GM19438 (cell line): Measurements from ENCODE around the gene ZNF630.
"Not testable (repeated sequence)": the region's sequence is repeated elsewhere in the genome, so short reads cannot be mapped to it uniquely, and the experiment has no call there.

ENCODE experiments used
- ATAC-seq: cut with Tn5 transposase; IDR thresholded peaks from one replicate; pipeline ENCODE4 v1.9.1; 2021; ENCODE audit warnings: low read depth; ENCODE audit not compliant: unreplicated experiment

ZNF630 gene

DNA sequence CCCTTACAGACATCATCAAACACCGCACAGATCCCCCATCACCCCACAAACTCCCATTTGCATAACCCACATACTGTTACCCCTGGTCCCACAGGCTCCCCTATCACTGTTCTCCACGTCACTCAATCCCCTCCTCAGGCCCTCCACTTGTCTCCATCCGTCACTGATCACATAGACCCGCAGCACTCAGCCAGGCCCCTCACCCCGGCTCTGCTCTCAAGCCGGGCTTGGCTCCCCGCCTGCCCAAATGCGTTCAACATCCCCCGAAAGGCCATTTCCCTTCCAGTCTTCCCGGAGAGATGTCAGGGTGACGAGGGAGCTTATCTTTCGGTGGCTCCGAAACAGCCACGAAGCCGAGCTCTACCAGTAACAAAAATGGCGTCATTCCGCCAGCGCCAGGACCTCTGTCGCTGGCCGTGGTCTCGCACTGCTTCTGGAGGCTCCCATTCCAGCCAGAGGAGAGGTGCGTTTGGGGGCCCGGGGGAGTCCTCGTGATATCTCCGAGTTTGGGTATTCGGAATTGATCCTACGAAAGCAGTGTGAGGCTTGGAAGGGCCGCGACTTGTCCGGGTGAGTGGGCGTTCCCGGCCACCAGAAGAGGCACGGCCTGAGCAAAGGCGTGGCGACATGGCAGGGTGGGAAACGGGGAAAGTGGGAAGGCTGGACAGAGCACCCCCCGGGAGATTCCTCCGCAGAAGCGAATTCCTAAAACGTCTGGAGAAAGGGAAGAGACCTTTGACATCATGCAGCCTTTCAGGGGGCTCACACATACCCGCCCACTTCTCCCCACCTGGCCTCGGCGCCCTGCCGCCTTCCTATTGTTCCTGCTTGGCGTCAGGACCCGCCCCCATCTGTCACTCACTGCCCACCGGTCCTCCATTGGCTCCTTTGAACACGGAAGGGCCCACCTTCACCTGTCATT is at the start of gene ZNF630:
ZNF630 (minus strand) TSS at position 577 of the 922 bp plus-strand sequence. CDS start 4,754 bp downstream, outside the sequence.
- peak; percentile 82 for ATAC-seq

DNA sequence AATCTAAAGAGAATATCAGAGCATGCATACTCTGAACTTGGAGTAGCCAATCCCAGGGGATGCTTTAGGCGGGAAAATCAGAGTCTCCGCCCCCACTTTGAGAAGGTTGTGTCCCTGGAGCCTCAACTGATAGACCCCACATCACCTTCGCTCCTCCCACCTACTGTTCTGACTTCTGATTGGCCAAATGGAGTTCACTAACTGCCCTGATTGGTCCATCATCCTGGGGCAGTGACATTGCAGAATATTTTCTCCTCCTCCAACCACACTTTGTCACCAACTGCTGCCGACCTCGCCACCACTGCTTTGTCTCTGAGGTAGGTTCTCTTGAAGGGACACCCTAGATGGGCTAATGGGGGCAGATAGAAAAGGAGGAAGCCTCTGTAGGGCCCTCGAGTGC is 36.3 kb upstream of the ZNF630 start:
- no peak for ATAC-seq

DNA sequence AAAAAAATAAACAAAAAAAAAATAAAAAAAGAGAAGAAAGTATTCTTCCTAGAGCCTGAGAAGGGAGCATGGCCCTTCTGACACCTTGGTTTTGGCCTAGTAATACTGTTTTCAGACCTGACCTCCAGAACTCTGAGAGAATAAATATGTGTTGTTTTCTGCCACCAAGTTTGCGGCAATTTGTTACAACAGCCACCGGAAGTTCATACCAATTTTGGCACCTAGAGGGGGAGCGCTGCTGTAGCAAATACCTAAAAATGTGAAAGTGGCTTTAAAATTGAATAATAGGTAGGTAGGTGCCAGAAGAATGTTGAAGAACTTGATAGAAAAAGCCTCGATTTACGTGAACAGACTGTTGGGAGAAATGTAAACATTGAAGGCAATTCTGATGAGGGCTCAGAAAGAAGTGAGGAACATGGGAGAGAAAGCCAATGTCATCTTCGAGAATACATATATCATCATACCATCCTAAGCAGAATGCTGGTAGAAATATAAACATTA is 31.5 kb upstream of the ZNF630 start:
- no peak for ATAC-seq

DNA sequence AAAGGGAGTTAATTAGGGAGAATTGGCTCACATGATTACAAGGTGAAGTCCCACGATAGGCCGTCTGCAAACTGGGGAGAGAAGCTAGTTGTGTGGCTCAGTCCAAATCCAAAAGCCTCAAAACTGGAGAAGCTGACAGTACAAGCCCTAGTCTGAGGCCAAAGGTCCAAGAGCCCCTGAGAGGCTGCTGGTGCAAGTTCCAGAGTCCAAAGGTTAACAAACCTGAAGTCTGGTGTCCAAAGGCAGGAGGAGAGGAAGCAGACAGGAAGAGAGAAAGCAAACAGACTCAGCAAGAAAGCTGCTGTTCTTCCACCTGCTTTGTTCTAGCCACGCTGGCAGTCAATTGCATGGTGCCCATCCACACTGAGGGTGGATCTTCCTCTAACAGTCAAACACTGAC is 30.0 kb upstream of the ZNF630 start:
- ATAC-seq = no peak

- not testable (repeated sequence) for ATAC-seq
Observed at GRCh38 chrX:48092558-48092957, 21.1 kb upstream of the ZNF630 start.

- no peak for ATAC-seq
Observed at GRCh38 chrX:48090123-48090522, 18.7 kb upstream of the ZNF630 start.

DNA sequence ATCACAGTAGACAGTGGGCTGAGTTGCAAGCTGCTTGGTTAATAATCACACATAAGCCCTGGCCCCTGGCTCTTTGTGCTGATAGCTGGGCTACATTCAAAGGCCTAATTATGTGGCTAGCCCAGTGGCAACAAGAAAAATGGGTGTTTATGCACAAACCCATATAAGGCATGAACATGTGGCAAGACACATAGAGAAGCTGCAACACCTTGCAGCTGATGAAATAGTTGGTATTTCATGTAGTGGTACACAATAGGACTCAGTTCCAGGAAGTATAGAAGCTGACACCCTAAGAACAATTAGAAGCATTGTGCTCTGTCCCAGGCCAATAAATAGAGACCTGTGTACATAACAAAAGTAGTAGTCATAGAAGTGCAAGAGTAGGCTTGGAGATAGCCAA is 14.6 kb upstream of the ZNF630 start:
- no peak for ATAC-seq

GRCh38 chrX:48083706-48084105 is 12.3 kb upstream of the ZNF630 start:
- no peak for ATAC-seq

DNA sequence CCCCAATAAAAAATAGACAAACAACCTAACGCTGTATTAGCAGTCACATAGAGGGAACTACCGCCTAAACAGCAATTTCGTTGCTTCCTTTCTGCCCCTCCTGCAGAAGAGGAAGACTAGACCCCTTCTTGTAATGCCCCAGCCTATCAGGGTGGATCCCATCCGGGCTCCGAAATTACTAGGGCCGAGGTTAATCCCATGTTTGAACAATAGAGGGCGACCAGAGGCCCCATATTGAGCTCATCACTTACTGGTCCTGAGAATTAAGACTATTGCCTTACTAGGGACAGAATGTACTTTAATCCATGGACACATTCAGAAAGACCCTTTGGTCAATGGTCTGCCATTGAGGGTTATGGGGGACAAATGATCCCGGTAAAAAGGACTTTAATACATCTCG is 11.8 kb upstream of the ZNF630 start:
- no peak for ATAC-seq

DNA sequence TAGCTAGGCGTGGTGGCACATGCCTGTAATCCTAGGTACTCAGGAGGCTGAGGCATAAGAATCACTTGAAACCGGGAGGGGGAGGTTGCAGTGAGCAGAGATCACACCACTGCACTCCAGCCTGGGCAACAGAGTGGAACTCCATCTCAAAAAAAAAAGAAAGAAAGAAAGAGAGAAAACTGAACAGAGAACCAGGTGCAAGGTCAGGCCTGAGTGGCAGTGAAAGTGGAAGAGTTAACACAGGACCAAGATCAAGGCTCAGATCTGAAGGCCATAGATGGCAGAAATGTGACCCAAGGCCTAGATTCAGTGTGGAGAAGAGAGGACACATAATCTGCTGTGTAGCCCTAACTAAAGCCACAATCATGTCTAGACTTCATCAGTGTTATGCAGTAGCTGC is 4.9 kb upstream of the ZNF630 start:
- ATAC-seq = no peak

DNA sequence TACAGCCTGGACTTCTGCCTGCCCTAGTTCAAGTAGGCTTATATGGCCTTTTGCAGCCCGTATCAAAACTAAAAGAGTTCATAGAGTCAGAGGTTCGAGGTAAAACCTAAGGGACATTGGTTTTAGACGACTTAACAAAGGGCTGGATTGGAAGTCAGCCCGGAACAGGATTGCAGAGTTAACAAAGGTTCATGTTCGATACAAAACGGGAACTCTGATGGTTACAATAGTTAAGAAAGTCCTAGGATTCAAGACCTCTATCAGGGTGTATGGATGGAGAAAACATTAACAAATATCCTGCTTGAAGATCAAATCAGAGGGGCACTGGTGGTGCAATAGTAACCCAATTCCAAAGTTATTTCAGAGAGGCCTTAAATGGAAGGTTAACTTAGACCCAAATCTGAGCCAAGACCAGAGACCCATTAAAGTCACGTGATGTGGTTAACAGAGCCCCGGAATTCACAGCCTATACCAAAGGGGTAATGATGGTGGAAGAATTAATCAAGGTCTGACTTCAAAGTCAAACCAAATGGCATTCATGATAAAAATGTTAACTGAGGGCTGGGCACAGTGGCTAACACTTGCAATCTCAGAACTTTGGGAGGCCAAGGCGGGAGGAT is 656 bp upstream of the ZNF630 start:
- ATAC-seq = no peak

GRCh38 chrX:48068096-48068887 is 3.1 kb downstream of the ZNF630 start:
- ATAC-seq = no peak

GRCh38 chrX:48064261-48064660 is 7.2 kb downstream of the ZNF630 start:
- ATAC-seq = no peak

- no peak for ATAC-seq
Observed at GRCh38 chrX:48059296-48059639, 12.2 kb downstream of the ZNF630 start.

DNA sequence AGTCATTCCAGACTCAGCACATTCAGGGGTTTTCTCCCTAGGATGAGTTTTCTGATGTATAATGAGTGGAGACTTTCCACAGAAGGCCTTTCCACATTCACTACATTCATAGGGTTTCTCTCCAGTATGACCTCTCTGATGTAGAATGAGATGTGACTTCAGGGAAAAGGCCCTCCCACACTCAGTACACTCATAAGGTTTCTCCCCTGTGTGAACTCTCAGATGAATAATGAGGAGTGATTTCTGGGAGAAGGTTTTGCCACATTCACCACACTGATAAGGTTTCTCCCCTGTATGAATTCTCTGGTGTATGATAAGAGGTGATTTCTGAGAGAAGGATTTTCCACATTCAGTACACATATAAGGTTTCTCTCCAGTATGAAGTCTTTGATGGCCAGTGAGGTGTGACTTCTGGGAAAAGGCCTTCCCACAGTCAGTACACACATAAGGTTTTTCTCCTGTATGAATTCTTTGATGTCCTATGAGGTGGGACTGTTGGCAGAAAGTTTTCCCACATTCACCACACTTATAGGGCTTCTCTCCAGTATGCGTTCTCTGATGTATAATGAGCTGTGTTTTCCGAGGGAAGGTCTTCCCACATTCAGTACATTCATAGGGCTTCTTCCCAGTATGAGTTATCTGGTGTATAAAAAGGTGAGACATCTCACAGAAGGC is 12.7 kb downstream of the ZNF630 start:
- no peak for ATAC-seq

DNA sequence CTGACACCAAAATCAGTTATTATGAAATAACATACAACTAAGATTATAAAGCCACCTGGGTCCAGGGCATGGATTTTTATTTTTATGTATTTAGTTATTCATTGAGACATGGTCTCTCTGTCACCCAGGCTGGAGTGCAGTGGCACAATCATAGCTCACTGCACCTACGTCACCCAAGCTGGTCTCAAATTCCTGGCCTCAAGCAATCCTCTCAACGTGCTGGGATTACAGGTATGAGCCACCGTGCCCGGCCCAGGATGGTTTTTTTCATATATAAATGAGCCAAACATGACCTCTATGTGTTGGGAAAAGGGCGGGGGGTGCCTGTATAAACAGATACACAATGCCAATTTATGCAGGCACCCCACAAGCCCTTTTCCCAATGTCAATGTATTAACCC is 24.6 kb downstream of the ZNF630 start:
- ATAC-seq = no peak

DNA sequence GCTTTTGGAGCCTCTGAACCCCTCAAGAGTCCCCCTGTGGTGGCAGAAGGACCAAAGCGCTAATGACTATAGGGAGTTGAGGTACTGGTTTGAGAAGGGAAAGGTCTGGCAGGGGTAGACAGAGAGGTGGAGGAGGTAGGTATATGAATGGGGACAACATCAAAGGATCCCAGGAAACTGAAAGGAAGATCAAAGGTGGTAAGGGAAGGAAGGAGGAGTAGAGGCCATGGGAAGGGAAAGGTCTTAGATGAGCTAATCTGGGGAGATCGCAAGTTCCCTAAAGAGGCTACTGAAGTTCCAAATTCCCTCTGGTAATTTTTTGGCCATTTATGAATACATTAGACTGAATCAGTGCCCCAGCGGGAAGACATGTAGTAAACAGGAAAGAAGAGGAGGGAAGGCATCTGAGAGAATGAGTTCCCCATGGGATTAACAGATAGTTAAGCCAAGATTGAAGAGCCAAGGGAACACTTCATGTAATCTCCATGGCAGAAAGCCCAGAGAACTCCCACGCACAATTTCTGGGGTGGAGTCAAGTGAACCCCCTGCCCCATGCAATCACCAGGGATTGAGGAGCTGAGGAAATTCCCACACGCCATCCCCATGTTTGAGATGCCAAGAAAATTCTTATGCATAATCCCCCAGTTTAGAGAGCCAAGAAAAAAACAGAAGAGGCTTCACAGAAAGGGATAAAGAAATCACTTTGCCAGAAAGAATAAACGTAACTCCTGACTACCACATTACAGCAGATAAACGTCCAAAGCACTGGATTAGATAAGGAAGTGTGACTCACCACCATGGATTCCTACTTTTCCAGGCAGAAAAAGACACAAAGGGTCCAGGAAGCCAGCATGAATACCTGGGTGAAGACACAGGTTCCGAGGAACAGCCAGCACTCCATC is 25.8 kb downstream of the ZNF630 start:
- ATAC-seq = no peak

- ATAC-seq = no peak
Observed at GRCh38 chrX:48043056-48043455, 28.4 kb downstream of the ZNF630 start.

DNA sequence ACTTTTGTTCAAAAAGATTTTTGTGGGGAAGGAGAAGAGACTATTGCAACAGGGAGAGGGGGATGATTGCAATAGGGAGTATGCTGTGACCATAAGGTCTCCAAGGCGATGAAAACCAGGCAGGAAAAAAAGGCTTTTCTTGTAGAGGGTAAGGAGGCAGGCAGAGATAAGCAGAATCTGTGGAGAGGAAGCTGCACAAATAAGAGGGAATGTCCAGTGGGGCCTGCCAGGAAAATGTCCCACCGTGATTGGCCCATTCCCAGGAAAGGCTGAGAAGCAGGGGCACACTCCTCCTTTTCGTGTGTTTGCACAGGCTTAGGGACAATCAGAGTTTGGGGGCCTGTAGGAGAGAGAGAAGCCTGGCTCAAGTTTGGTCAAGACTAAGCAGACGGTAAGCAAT is 35.5 kb downstream of the ZNF630 start:
- ATAC-seq = no peak
